C4-2B (cell line): Measurements from ENCODE around the gene C2orf80.
"Not testable (repeated sequence)": the region's sequence is repeated elsewhere in the genome, so short reads cannot be mapped to it uniquely, and the experiment has no call there.

Experiments
- H3K27ac ChIP-seq: fragments of 450-650 bp; 2 replicates; pipeline ENCODE4 v1.5.1; 2017
- ZFX ChIP-seq: fragments of 450-650 bp; IDR thresholded peaks from 2 replicates; pipeline ENCODE4 v1.6.1; 2017
- TF ChIP-seq, protein P1 (sequence below): fragments of 450-650 bp; conservative IDR thresholded peaks from 2 replicates; pipeline ENCODE4 v1.5.1; 2017; ENCODE audit warnings: mild to moderate bottlenecking

C2orf80 gene

DNA sequence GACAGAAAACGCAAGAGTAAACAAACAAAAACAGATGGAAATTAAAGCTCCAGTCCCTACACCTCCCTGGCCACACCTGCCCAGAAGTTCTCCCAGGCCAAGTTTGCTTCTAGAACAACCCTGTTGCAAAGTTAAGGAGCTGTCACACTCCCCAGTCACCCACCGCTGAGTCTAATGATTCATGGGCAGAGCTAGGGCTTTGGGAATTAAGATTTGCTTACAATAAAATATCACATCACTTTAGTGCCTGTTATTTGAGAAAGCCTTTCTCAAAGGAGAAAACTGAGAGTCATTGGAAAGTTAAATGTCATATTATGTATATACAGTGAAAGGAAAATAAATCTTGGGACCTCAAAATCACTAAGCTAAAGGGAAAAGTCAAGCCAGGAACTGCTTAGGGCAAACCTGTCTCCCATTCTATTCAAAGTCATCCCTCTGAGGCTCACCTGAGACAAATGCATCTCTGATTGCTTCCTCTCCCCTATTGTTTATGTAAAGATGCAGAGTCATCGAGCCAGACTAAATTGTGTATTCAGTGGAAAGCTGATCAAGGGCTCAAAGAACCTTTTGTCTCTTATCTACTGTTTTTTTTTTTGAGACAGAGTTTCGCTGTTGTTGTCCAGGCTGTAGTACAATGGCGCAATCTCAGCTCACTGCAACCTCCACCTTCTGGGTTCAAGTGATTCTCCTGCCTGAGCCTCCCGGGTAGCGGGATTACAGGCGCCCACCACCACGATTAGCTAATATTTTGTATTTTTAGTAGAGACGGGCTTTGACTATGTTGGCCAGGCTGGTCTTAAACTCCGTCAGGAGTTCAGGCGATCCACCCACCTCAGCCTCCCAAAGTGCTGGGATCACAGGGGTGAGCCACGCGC is 46.7 kb downstream of the C2orf80 start:
- no peak overlapping the region for H3K27ac ChIP-seq
- TF ChIP-seq, protein P1, sequence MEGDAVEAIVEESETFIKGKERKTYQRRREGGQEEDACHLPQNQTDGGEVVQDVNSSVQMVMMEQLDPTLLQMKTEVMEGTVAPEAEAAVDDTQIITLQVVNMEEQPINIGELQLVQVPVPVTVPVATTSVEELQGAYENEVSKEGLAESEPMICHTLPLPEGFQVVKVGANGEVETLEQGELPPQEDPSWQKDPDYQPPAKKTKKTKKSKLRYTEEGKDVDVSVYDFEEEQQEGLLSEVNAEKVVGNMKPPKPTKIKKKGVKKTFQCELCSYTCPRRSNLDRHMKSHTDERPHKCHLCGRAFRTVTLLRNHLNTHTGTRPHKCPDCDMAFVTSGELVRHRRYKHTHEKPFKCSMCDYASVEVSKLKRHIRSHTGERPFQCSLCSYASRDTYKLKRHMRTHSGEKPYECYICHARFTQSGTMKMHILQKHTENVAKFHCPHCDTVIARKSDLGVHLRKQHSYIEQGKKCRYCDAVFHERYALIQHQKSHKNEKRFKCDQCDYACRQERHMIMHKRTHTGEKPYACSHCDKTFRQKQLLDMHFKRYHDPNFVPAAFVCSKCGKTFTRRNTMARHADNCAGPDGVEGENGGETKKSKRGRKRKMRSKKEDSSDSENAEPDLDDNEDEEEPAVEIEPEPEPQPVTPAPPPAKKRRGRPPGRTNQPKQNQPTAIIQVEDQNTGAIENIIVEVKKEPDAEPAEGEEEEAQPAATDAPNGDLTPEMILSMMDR, result no peak
- no peak for TF ChIP-seq ZFX

DNA sequence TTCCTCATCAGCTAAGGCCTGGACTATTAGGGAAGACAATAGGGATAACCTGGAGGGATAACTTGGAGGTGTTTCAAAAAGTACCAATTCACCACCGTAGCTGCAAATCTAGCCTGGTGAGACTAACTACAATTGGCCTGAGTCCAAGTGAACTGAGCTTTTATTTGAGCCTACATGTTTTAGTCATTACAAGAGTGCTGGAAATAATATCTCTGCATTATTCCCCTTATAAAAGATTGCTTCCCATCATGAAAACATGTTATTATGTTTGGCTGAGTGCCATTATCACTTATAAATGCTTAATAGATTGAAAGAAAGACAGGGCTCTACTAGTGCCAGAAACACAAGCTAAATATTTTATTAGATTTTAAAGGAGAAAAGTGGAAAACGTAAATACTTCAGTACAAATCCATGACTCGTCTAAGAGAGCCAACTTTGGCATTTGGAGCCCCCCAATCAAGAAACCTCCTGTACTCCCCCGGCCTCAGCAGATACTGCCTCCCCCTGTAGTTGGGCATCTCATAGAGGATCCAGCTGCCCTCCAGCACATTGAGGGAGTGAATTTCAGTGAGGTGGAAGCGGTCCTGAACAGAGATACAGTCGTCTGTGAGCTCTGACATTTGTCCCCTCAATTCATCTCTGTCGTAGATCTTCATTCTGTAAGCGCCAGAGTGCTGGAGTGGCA is 47.4 kb downstream of the C2orf80 start:
- TF ChIP-seq, protein P1, result no peak
- no peak for TF ChIP-seq ZFX
- H3K27ac ChIP-seq, result no peak overlapping the region

DNA sequence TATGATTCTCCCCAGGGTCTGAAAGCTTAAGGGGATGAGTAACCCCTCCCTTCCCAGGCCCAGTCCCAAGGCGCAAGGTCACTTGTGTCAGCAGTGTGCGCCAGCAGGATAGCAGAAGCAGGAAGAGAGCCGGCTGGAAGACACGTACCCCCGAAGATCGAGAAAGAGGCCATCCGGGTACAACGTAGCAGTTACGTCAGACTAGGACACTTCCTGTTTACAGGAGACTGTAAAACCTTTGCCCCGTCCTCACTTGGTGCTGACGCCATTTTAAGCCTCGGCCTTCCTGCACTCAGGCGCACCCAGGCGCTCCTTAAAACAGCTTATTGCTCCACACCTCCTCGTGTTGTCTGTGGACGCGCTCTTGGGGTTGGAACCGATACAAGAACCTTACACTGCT is 50.4 kb downstream of the C2orf80 start:
- TF ChIP-seq ZFX, result no peak
- TF ChIP-seq, protein P1, result no peak
- H3K27ac ChIP-seq, result no peak overlapping the region

GRCh38 chr2:208138334-208138733 is 51.5 kb downstream of the C2orf80 start:
- H3K27ac ChIP-seq, result not testable (repeated sequence)

- no peak for TF ChIP-seq ZFX
- TF ChIP-seq, protein P1, result no peak
- H3K27ac ChIP-seq, result no peak overlapping the region
Measured at GRCh38 chr2:208136716-208137094, 53.1 kb downstream of the C2orf80 start.

- TF ChIP-seq ZFX, result no peak
- no peak overlapping the region for H3K27ac ChIP-seq
Measured at GRCh38 chr2:208135794-208136715, 53.8 kb downstream of the C2orf80 start.

GRCh38 chr2:208134928-208135586 is 54.8 kb downstream of the C2orf80 start:
- no peak for TF ChIP-seq ZFX
- TF ChIP-seq, protein P1, result no peak
- H3K27ac ChIP-seq, result no peak overlapping the region
